Measurements from ENCODE around the gene ADAM23. TPM values are rescaled to one million over a fixed set of nuclear protein-coding genes. Genes with fewer than 3 reads are reported as not detected.

The ADAM23 gene
- total RNA-seq, 1 experiment from 2014 or later = 24.6 TPM

DNA sequence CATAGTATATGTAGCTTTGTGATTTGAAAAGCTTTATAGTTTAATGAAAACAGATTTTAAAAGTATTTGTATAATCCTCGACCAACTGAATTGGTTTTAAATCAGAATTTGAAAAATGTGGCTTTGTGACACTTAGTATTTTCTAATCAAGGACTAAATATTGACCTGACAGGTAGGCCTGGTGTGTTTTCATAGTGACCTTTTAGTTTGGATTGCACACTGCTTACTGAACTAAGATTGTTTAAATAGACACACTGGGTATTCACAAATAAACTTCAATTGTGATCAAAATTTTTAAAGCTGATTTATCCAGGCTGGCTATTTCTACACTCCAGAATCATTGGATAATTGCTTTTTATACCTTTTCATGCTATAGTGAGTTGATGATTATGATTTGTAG lies 167.1 kb downstream of the ADAM23 start:
- TF ChIP-seq NR1H2 (CRISPR knock-in tag; IDR thresholded peaks at IDR 0.05) = no peak
- TF ChIP-seq KAT7 (CRISPR knock-in tag; IDR thresholded peaks at IDR 0.05; ENCODE audit: borderline replicate concordance) = no peak
- no peak for TF ChIP-seq EMX1 (CRISPR knock-in tag; IDR thresholded peaks at IDR 0.05)
- no peak for TF ChIP-seq ZNF263 (CRISPR knock-in tag; IDR thresholded peaks at IDR 0.05; ENCODE audit: low read depth)
- no peak for TF ChIP-seq RORB (CRISPR knock-in tag; IDR thresholded peaks at IDR 0.05)
- no peak for TF ChIP-seq ZNF281 (CRISPR knock-in tag; IDR thresholded peaks at IDR 0.05)
- TF ChIP-seq, protein P1, sequence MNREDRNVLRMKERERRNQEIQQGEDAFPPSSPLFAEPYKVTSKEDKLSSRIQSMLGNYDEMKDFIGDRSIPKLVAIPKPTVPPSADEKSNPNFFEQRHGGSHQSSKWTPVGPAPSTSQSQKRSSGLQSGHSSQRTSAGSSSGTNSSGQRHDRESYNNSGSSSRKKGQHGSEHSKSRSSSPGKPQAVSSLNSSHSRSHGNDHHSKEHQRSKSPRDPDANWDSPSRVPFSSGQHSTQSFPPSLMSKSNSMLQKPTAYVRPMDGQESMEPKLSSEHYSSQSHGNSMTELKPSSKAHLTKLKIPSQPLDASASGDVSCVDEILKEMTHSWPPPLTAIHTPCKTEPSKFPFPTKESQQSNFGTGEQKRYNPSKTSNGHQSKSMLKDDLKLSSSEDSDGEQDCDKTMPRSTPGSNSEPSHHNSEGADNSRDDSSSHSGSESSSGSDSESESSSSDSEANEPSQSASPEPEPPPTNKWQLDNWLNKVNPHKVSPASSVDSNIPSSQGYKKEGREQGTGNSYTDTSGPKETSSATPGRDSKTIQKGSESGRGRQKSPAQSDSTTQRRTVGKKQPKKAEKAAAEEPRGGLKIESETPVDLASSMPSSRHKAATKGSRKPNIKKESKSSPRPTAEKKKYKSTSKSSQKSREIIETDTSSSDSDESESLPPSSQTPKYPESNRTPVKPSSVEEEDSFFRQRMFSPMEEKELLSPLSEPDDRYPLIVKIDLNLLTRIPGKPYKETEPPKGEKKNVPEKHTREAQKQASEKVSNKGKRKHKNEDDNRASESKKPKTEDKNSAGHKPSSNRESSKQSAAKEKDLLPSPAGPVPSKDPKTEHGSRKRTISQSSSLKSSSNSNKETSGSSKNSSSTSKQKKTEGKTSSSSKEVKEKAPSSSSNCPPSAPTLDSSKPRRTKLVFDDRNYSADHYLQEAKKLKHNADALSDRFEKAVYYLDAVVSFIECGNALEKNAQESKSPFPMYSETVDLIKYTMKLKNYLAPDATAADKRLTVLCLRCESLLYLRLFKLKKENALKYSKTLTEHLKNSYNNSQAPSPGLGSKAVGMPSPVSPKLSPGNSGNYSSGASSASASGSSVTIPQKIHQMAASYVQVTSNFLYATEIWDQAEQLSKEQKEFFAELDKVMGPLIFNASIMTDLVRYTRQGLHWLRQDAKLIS (CRISPR knock-in tag; IDR thresholded peaks at IDR 0.05; ENCODE audit: borderline replicate concordance) = no peak
- TF ChIP-seq ZNF121 (CRISPR knock-in tag; IDR thresholded peaks at IDR 0.05) = no peak
- no peak for TF ChIP-seq TEAD4 (CRISPR knock-in tag; IDR thresholded peaks at IDR 0.05)
- no peak for TF ChIP-seq ZNF423 (CRISPR knock-in tag; IDR thresholded peaks at IDR 0.05)
- no peak for TF ChIP-seq ZNF396 (CRISPR knock-in tag; IDR thresholded peaks at IDR 0.05; ENCODE audit: borderline replicate concordance)
- TF ChIP-seq MAX (CRISPR knock-in tag; IDR thresholded peaks at IDR 0.05) = no peak
- TF ChIP-seq, protein P2, sequence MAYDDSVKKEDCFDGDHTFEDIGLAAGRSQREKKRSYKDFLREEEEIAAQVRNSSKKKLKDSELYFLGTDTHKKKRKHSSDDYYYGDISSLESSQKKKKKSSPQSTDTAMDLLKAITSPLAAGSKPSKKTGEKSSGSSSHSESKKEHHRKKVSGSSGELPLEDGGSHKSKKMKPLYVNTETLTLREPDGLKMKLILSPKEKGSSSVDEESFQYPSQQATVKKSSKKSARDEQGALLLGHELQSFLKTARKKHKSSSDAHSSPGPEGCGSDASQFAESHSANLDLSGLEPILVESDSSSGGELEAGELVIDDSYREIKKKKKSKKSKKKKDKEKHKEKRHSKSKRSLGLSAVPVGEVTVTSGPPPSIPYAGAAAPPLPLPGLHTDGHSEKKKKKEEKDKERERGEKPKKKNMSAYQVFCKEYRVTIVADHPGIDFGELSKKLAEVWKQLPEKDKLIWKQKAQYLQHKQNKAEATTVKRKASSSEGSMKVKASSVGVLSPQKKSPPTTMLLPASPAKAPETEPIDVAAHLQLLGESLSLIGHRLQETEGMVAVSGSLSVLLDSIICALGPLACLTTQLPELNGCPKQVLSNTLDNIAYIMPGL (CRISPR knock-in tag; IDR thresholded peaks at IDR 0.05) = no peak
- no peak overlapping the region for H3K27ac Mint-ChIP-seq
- CTCF ChIA-PET = interaction anchor here (0.6 kb wide), 1 partner anchor 183 kb away, joined by 4 read pairs; no protein-coding TSS in a partner anchor
- no peaks in the 10 kb centered on the region for H3K27me3 Mint-ChIP-seq (ENCODE audit: low read depth)
- 0 out of 2 replicates have a peak, but pooled peaks cover 3% of the 10 kb centered on the region for H3K9me3 Mint-ChIP-seq
- H3K36me3 Mint-ChIP-seq = peaks cover 4% of the 10 kb centered on the region; the same call in 1 of the 2 replicates
- H3K4me1 Mint-ChIP-seq = 0 out of 2 replicates have a peak, but pooled peaks cover 4% of the 10 kb centered on the region
- no peak overlapping the region for H3K4me3 Mint-ChIP-seq
- POLR2A ChIA-PET = no interaction called here
- DNase-seq (ENCODE audit: low spot score) (no peak), ATAC-seq (no peak)

GRCh38 chr2:206611191-206611590 lies 167.9 kb downstream of the ADAM23 start:
- Mint-ChIP-seq H3K9me3 (0 out of 2 replicates have a peak, but pooled peaks cover 3% of the 10 kb centered on the region), H3K27ac (no peak overlapping the region), H3K4me3 (no peak overlapping the region), H3K4me1 (0 out of 2 replicates have a peak, but pooled peaks cover 4% of the 10 kb centered on the region), H3K36me3 (peaks cover 4% of the 10 kb centered on the region; the same call in 1 of the 2 replicates), H3K27me3 (ENCODE audit: low read depth) (no peaks in the 10 kb centered on the region)
- DNase-seq (ENCODE audit: low spot score) = no peak
- TF ChIP-seq ZNF219 (CRISPR knock-in tag; IDR thresholded peaks at IDR 0.05; ENCODE audit: borderline replicate concordance) (no peak), PRRX2 (CRISPR knock-in tag; IDR thresholded peaks at IDR 0.05) (no peak), MAX (CRISPR knock-in tag; IDR thresholded peaks at IDR 0.05) (no peak)
- POLR2A ChIA-PET = no interaction called here
- CTCF ChIA-PET = interaction anchor here (0.6 kb wide), 1 partner anchor 182 kb away, joined by 4 read pairs; no protein-coding TSS in a partner anchor
- no peak for ATAC-seq

Data from WTC11 (cell line).